HCT116 (cell line): ENCODE measurements around the gene NEURL1B. TPM values are rescaled to one million over a fixed set of nuclear protein-coding genes. Genes with fewer than 3 reads are reported as not detected.

ENCODE experiments used
- ATAC-seq: fragments of 200-7000 bp; cut with Tn5 transposase; 2 replicates; pipeline ENCODE4 v1.9.1; 2020; ENCODE audit warnings: mild to moderate bottlenecking, moderate library complexity
- BruUV-seq: library from RNA; stranded (reverse); fragments of 400-500 nt; replicated peaks from 2 replicates; lab custom pipeline; 2021; lab: Mats Ljungman, UMichigan
- CTCF ChIA-PET: fragments of 300-600 bp; sonication (Branson Sonifier 250); formaldehyde crosslinking; loops from one replicate; lab custom pipeline; 2021; ENCODE audit warnings: antibody characterized with exemption; lab: Charles Lee
- POLR2A ChIA-PET: fragments of 300-600, 350-600 bp; sonication (Branson Sonifier 250); formaldehyde crosslinking; loops from one replicate; lab custom pipeline; 2021; ENCODE audit warnings: antibody characterized with exemption; lab: Charles Lee
- RAD21 ChIA-PET, 2 experiments: fragments of 300-600 bp; sonication (Branson Sonifier 250); formaldehyde crosslinking; loops; one replicate each; lab custom pipeline; 2023; ENCODE audit warnings: low total read pairs in 2 of 2; ENCODE audit not compliant: uncharacterized antibody in 2 of 2, unreplicated experiment in 2 of 2, low non-redundant PET in 1 of 2; lab: Charles Lee
- DNase-seq: peaks from one replicate; pipeline ENCODE4 v3.0.0-alpha.2; 2010; ENCODE audit warnings: low read depth, low spot score
- H2AFZ ChIP-seq: fragments of 200-600 bp; shearing (Covaris generic), sonication (generic); 2 replicates; pipeline ENCODE4 v1.6.1; 2017; ENCODE audit warnings: low read depth, mixed run types, mixed read lengths, antibody characterized with exemption, low read length; ENCODE audit not compliant: poor library complexity, severe bottlenecking
- H3K27ac ChIP-seq: 2 replicates; pipeline ENCODE4 v1.5.1; 2012; ENCODE audit warnings: low read depth, low read length
- H3K27me3 ChIP-seq: fragments of 200-600 bp; sonication (generic); 2 replicates; pipeline ENCODE4 v1.6.1; 2016; ENCODE audit warnings: mixed run types, low read length, mixed read lengths; ENCODE audit not compliant: insufficient read depth
- H3K36me3 ChIP-seq, 2 experiments: fragments of 200-500 bp in 1 of 2; fragments of 200-600 bp in 1 of 2; sonication (Bioruptor generic) in 1 of 2; sonication (generic) in 1 of 2; 2 replicates each; pipeline versions ENCODE4 v1.5.1 to v1.6.1; 2014 to 2016; ENCODE audit warnings: low read length in 2 of 2, inconsistent platforms in 1 of 2, mixed read lengths in 1 of 2, mixed run types in 1 of 2; ENCODE audit not compliant: insufficient read depth in 2 of 2, control insufficient read depth in 1 of 2
- H3K4me1 ChIP-seq, 2 experiments: fragments of 200-600 bp in 1 of 2; sonication (generic) in 1 of 2; 2 replicates each; pipeline versions ENCODE4 v1.5.1 to v1.6.1; 2012 to 2017; ENCODE audit warnings: low read length in 2 of 2, inconsistent platforms in 1 of 2, mild to moderate bottlenecking in 1 of 2, mixed read lengths in 1 of 2, mixed run types in 1 of 2, moderate library complexity in 1 of 2; ENCODE audit not compliant: insufficient read depth in 2 of 2, control insufficient read depth in 1 of 2
- H3K4me2 ChIP-seq: fragments of 200-600 bp; sonication (generic); 2 replicates; pipeline ENCODE4 v1.6.1; 2017; ENCODE audit warnings: mixed run types, low read length, mixed read lengths
- H3K4me3 ChIP-seq, 2 experiments: fragments of 200-600 bp in 1 of 2; sonication (generic) in 1 of 2; replicated peaks in 1 of 2; 2 replicates each; pipeline ENCODE4 v1.5.1; 2011 to 2016; ENCODE audit warnings: low read length in 2 of 2, control low read depth in 1 of 2, low read depth in 1 of 2, mild to moderate bottlenecking in 1 of 2, mixed read lengths in 1 of 2, mixed run types in 1 of 2
- H3K79me2 ChIP-seq: fragments of 200-600 bp; sonication (generic); 2 replicates; pipeline ENCODE4 v1.6.1; 2017; ENCODE audit warnings: mild to moderate bottlenecking, mixed run types, low read length, moderate library complexity, mixed read lengths; ENCODE audit not compliant: insufficient read depth
- H3K9ac ChIP-seq: fragments of 200-600 bp; sonication (generic); 2 replicates; pipeline ENCODE4 v1.6.1; 2016; ENCODE audit warnings: low read length, mixed read lengths
- H3K9me2 ChIP-seq: fragments of 200-600 bp; sonication (generic), shearing (Covaris generic); 2 replicates; pipeline ENCODE4 v1.6.1; 2017; ENCODE audit warnings: mixed run types, mild to moderate bottlenecking, moderate library complexity; ENCODE audit not compliant: insufficient read depth
- H3K9me3 ChIP-seq, 2 experiments: fragments of 200-500 bp in 1 of 2; fragments of 200-600 bp in 1 of 2; sonication (Bioruptor generic) in 1 of 2; sonication (generic) in 1 of 2; 2 replicates each; pipeline ENCODE4 v1.6.1; 2014 to 2017; ENCODE audit warnings: low read length in 2 of 2, mixed read lengths in 2 of 2, inconsistent platforms in 1 of 2, low read depth in 1 of 2, mild to moderate bottlenecking in 1 of 2, mixed run types in 1 of 2, moderate library complexity in 1 of 2; ENCODE audit not compliant: control insufficient read depth in 1 of 2, insufficient read depth in 1 of 2
- H4K20me1 ChIP-seq: fragments of 200-600 bp; sonication (generic), shearing (Covaris generic); 2 replicates; pipeline ENCODE4 v1.6.1; 2017; ENCODE audit warnings: mixed run types, mild to moderate bottlenecking, moderate library complexity; ENCODE audit not compliant: insufficient read depth
- CEBPB ChIP-seq: IDR thresholded peaks from 2 replicates; pipeline ENCODE4 v1.6.1; 2012; ENCODE audit warnings: low read depth
- EGR1 ChIP-seq: IDR thresholded peaks from 2 replicates; pipeline ENCODE4 v1.6.1; 2012; ENCODE audit warnings: low read depth
- ELF1 ChIP-seq: IDR thresholded peaks from 2 replicates; pipeline ENCODE4 v1.6.1; 2012; ENCODE audit warnings: low read depth, borderline replicate concordance
- EZH2 ChIP-seq: fragments of 200-600 bp; sonication (generic); IDR thresholded peaks from 2 replicates; pipeline ENCODE4 v1.6.1; 2017; ENCODE audit warnings: antibody characterized with exemption, mixed run types
- FOSL1 ChIP-seq: IDR thresholded peaks from 2 replicates; pipeline ENCODE4 v1.6.1; 2012; ENCODE audit warnings: low read depth
- MAX ChIP-seq: IDR thresholded peaks from 2 replicates; pipeline ENCODE4 v1.6.1; 2012
- POLR2A ChIP-seq: IDR thresholded peaks from 2 replicates; pipeline ENCODE4 v1.7.0; 2011; ENCODE audit warnings: borderline replicate concordance; ENCODE audit not compliant: insufficient read depth, insufficient read length; ENCODE audit errors: extremely low read depth
- POLR2AphosphoS5 ChIP-seq: IDR thresholded peaks from 2 replicates; pipeline ENCODE4 v1.6.1; 2011; ENCODE audit warnings: mild to moderate bottlenecking, low read depth, low read length, moderate library complexity
- RAD21 ChIP-seq: IDR thresholded peaks from 2 replicates; pipeline ENCODE4 v1.6.1; 2012; ENCODE audit warnings: low read depth, mild to moderate bottlenecking
- REST ChIP-seq: IDR thresholded peaks from 2 replicates; pipeline ENCODE4 v1.6.1; 2012; ENCODE audit warnings: low read depth
- SIN3A ChIP-seq: IDR thresholded peaks from 2 replicates; pipeline ENCODE4 v1.6.1; 2012; ENCODE audit warnings: low read depth
- SP1 ChIP-seq: IDR thresholded peaks from 2 replicates; pipeline ENCODE4 v1.6.1; 2012; ENCODE audit warnings: low read depth
- SRF ChIP-seq: IDR thresholded peaks from 2 replicates; pipeline ENCODE4 v1.6.1; 2012; ENCODE audit warnings: low read depth
- YY1 ChIP-seq: IDR thresholded peaks from 2 replicates; pipeline ENCODE4 v1.6.1; 2011; ENCODE audit warnings: low read length, low read depth, moderate library complexity, mild to moderate bottlenecking; ENCODE audit not compliant: insufficient replicate concordance; ENCODE audit errors: extremely low read depth
- ZBTB33 ChIP-seq: IDR thresholded peaks from 2 replicates; pipeline ENCODE4 v1.6.1; 2011; ENCODE audit warnings: mild to moderate bottlenecking, low read length, moderate library complexity; ENCODE audit not compliant: insufficient replicate concordance; ENCODE audit errors: extremely low read depth
- ZFX ChIP-seq: fragments of 450-650 bp; IDR thresholded peaks from 2 replicates; pipeline ENCODE4 v1.6.1; 2017
- ZNF274 ChIP-seq: fragments of 200-500 bp; sonication (Bioruptor generic); IDR thresholded peaks from 2 replicates; pipeline ENCODE4 v1.6.1; 2014; ENCODE audit warnings: mild to moderate bottlenecking, low read depth, low read length, inconsistent platforms
- intact Hi-C: fragments of 100-400 bp; cut with micrococcal nuclease; formaldehyde crosslinking; loops from 2 replicates; pipeline ENCODE4 v1.10.0; 2022
- total RNA-seq: library from RNA; stranded (reverse); gene quantifications from one replicate; pipeline ENCODE4 v1.2.1, GENCODE V29; 2021; ENCODE audit not compliant: unreplicated experiment
- TF ChIP-seq, protein P1 (sequence below), 3 experiments: fragments of 200-600 bp in 1 of 3; sonication (generic) in 1 of 3; IDR thresholded peaks in 2 of 3; conservative IDR thresholded peaks in 1 of 3; 2 replicates each; pipeline ENCODE4 v1.5.1; 2012 to 2017; ENCODE audit warnings: low read depth in 2 of 3, low read length in 2 of 3, antibody characterized with exemption in 1 of 3, borderline replicate concordance in 1 of 3, control low read depth in 1 of 3, mild to moderate bottlenecking in 1 of 3, mixed read lengths in 1 of 3, mixed run types in 1 of 3, moderate library complexity in 1 of 3; ENCODE audit not compliant: insufficient read depth in 1 of 3

NEURL1B gene
- total RNA-seq, 1 experiment from 2014 or later, result 5.8 TPM

DNA sequence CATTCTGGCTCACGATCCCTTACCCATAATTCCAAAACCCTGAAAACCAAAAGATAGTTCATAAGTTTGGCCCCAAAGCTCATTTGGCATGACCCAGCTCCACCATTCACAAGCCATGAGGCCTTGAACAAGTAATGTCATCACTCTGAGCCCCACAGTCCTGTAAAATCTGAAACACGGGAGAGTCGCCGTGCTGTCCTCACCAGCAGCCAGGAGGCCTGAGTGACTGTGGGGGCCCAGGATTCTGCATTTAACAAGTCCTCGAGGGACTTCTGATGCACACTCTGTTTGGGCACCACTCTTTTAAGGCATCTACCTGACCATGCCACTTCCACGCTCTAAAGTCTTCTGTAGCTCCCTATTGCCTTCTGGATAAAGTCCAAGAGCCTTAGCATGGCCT is 89.2 kb downstream of the NEURL1B start:
- no peak overlapping the region for H3K9ac ChIP-seq
- H2AFZ ChIP-seq, result no peak overlapping the region
- intact Hi-C loops, result no loop called here
- no peaks in the 10 kb centered on the region for H3K79me2 ChIP-seq
- TF ChIP-seq SIN3A (no peak), REST (no peak), POLR2A (no peak), EGR1 (no peak), MAX (no peak), YY1 (no peak), ZFX (no peak), ZNF274 (no peak), POLR2AphosphoS5 (no peak), ELF1 (no peak), CEBPB (no peak), FOSL1 (no peak), SRF (no peak), RAD21 (no peak), EZH2 (no peak), SP1 (no peak), ZBTB33 (no peak)
- TF ChIP-seq, protein P1, sequence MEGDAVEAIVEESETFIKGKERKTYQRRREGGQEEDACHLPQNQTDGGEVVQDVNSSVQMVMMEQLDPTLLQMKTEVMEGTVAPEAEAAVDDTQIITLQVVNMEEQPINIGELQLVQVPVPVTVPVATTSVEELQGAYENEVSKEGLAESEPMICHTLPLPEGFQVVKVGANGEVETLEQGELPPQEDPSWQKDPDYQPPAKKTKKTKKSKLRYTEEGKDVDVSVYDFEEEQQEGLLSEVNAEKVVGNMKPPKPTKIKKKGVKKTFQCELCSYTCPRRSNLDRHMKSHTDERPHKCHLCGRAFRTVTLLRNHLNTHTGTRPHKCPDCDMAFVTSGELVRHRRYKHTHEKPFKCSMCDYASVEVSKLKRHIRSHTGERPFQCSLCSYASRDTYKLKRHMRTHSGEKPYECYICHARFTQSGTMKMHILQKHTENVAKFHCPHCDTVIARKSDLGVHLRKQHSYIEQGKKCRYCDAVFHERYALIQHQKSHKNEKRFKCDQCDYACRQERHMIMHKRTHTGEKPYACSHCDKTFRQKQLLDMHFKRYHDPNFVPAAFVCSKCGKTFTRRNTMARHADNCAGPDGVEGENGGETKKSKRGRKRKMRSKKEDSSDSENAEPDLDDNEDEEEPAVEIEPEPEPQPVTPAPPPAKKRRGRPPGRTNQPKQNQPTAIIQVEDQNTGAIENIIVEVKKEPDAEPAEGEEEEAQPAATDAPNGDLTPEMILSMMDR (IDR thresholded peaks at IDR 0.05 in 2 of 3, conservative IDR thresholded peaks at IDR 0.05 in 1 of 3; ENCODE audit: borderline replicate concordance in 1 of 3, insufficient read depth in 1 of 3, low read depth in 2 of 3, low read length in 2 of 3), result no peak
- H3K9me2 ChIP-seq, result no peaks in the 10 kb centered on the region
- ChIA-PET POLR2A (no interaction called here), RAD21 (no interaction called here), CTCF (interaction anchor here (1.1 kb wide), 1 partner anchor 16 kb away, joined by 3 read pairs; no protein-coding TSS in a partner anchor)
- H3K9me3 ChIP-seq, result no peaks in the 10 kb centered on the region
- H3K4me1 ChIP-seq, result peaks cover 3 to 16% of the 10 kb centered on the region in 2 experiments; a peak in 3 of 4 replicates
- H3K4me2 ChIP-seq, result no peak overlapping the region
- no peak overlapping the region for H3K4me3 ChIP-seq
- DNase-seq, result no peak
- H3K27me3 ChIP-seq, result no peaks in the 10 kb centered on the region
- H4K20me1 ChIP-seq, result no peaks in the 10 kb centered on the region
- no peak overlapping the region for H3K27ac ChIP-seq
- no peaks in the 10 kb centered on the region for H3K36me3 ChIP-seq
- no TSS peak for BruUV-seq
- ATAC-seq, result no peak
